ENCODE measurements around the gene MMP14. TPM values are rescaled to one million over a fixed set of nuclear protein-coding genes. Genes with fewer than 3 reads are reported as not detected.
"Not testable (repeated sequence)": the region's sequence is repeated elsewhere in the genome, so short reads cannot be mapped to it uniquely, and the experiment has no call there.

The MMP14 gene
- total and polyA plus RNA-seq, 7 donors = 21.0 to 140 (median 86.6) TPM

- intact Hi-C loops (cut with DNase I) = loop anchor here (1.0 to 5.0 kb wide), 3 partner anchors 31 to 282 kb away; partner anchors contain the start of gene OXA1L
- H3K27me3 ChIP-seq = no peaks in the 10 kb centered on the region
- H3K9me3 ChIP-seq = no peaks in the 10 kb centered on the region
- 1% methylated on average over 20 of the region's 20 CpGs for WGBS, 2 donors
- H3K36me3 ChIP-seq = no peaks in the 10 kb centered on the region
- DNase-seq = peak; percentile 94
- TF ChIP-seq POLR2AphosphoS5 (IDR thresholded peaks at IDR 0.05) = peak in 3 of 4 donors; percentile 18 to 51 (median 22)
- TF ChIP-seq POLR2A (IDR thresholded peaks at IDR 0.05) = no peak
- peak; percentile 86 to 99 (median 98) for TF ChIP-seq CTCF (IDR thresholded peaks at IDR 0.05)
- TF ChIP-seq EP300 (IDR thresholded peaks at IDR 0.05) = no peak
- peaks cover 0 to 53% (median 46%) of the 10 kb centered on the region in 4 donors for H3K4me1 ChIP-seq
- H3K27ac ChIP-seq = peak overlapping the region; percentile 48 to 98 (median 80)
- peak overlapping the region; percentile 5 to 46 (median 42) for H3K4me3 ChIP-seq
Observed at GRCh38 chr14:22852940-22853767, 16.8 kb downstream of the MMP14 start.

- 92 to 96% methylated on average over 11 of the region's 11 CpGs for WGBS, 2 donors
- H3K9me3 ChIP-seq, H3K4me3 ChIP-seq, H3K36me3 ChIP-seq, H3K27me3 ChIP-seq, H3K27ac ChIP-seq: not testable (repeated sequence)
- DNase-seq = peak; percentile 20
- intact Hi-C loops (cut with DNase I) = loop anchor here (5.0 kb wide), 1 partner anchor 87 kb away; the partner anchor contains the start of gene OXA1L
- peaks cover 0 to 42% (median 35%) of the 10 kb centered on the region in 4 donors for H3K4me1 ChIP-seq
Observed at GRCh38 chr14:22854296-22854695, 17.9 kb downstream of the MMP14 start.

- intact Hi-C loops (cut with DNase I) = loop anchor here (5.0 kb wide), 1 partner anchor 88 kb away; the partner anchor contains the start of gene OXA1L
- no peak overlapping the region for H3K27ac ChIP-seq
- 87 to 90% methylated on average over 8 of the region's 8 CpGs for WGBS, 2 donors
Observed at GRCh38 chr14:22854963-22855724, 18.8 kb downstream of the MMP14 start.

GRCh38 chr14:22856428-22856827 lies 20.0 kb downstream of the MMP14 start:
- 93 to 96% methylated on average over 5 of the region's 5 CpGs for WGBS, 2 donors
- no peaks in the 10 kb centered on the region for H3K36me3 ChIP-seq
- no peak for DNase-seq
- no peak overlapping the region for H3K27ac ChIP-seq
- no peaks in the 10 kb centered on the region for H3K27me3 ChIP-seq
- no peak for TF ChIP-seq POLR2A (IDR thresholded peaks at IDR 0.05)
- TF ChIP-seq CTCF (IDR thresholded peaks at IDR 0.05) = no peak
- TF ChIP-seq EP300 (IDR thresholded peaks at IDR 0.05) = no peak
- no peak for TF ChIP-seq POLR2AphosphoS5 (IDR thresholded peaks at IDR 0.05)
- H3K9me3 ChIP-seq = no peaks in the 10 kb centered on the region
- intact Hi-C loops (cut with DNase I) = no loop called here
- H3K4me1 ChIP-seq = peaks cover 0 to 20% (median 13%) of the 10 kb centered on the region in 4 donors
- no peak overlapping the region for H3K4me3 ChIP-seq

More at GRCh38 chr14:22854963-22855724, 18.8 kb downstream of the MMP14 start:
- DNase-seq = peak; percentile 40
- Histone ChIP-seq H3K36me3 (no peaks in the 10 kb centered on the region), H3K4me1 (peaks cover 0 to 33% (median 26%) of the 10 kb centered on the region in 4 donors), H3K27me3 (no peaks in the 10 kb centered on the region), H3K9me3 (no peaks in the 10 kb centered on the region), H3K4me3 (no peak overlapping the region)
- no peak for TF ChIP-seq EP300 (IDR thresholded peaks at IDR 0.05)
- TF ChIP-seq CTCF (IDR thresholded peaks at IDR 0.05) = no peak
- TF ChIP-seq POLR2A (IDR thresholded peaks at IDR 0.05) = no peak
- TF ChIP-seq POLR2AphosphoS5 (IDR thresholded peaks at IDR 0.05) = no peak

- H3K27ac ChIP-seq; H3K27me3 ChIP-seq; H3K9me3 ChIP-seq; DNase-seq; H3K36me3 ChIP-seq; H3K4me1 ChIP-seq; intact Hi-C loops (cut with DNase I); H3K4me3 ChIP-seq: not testable (repeated sequence)
- 90 to 91% methylated on average over 3 of the region's 3 CpGs for WGBS, 2 donors
Observed at GRCh38 chr14:22860377-22860776, 24.0 kb downstream of the MMP14 start.

Data from sigmoid colon (tissue), 7 donors.